Bone marrow (tissue), 2 donors: ENCODE results near the gene ZNF175.
A peak's percentile ranks its signal among the peaks of the same experiment; 100 is the strongest.

Experiments
- DNase-seq, 2 donors: peaks; one replicate each; lab custom pipeline; 2025; lab: John Stamatoyannopoulos, UW

Gene ZNF175

GRCh38 chr19:51550848-51551672 lies 20.0 kb upstream of the ZNF175 start:
- DNase-seq: no peak

- no peak for DNase-seq
Observed at GRCh38 chr19:51551673-51552432, 19.2 kb upstream of the ZNF175 start.

- no peak for DNase-seq
Observed at GRCh38 chr19:51552608-51552995, 18.5 kb upstream of the ZNF175 start.

GRCh38 chr19:51552996-51553725 lies 17.9 kb upstream of the ZNF175 start:
- peak in 1 of 2 donors; percentile 17 for DNase-seq

GRCh38 chr19:51559240-51559639 lies 11.8 kb upstream of the ZNF175 start:
- DNase-seq: no peak

- no peak for DNase-seq
Observed at GRCh38 chr19:51560339-51560738, 10.7 kb upstream of the ZNF175 start.

GRCh38 chr19:51564791-51565190 lies 6.3 kb upstream of the ZNF175 start:
- DNase-seq: no peak

GRCh38 chr19:51565583-51565982 lies 5.5 kb upstream of the ZNF175 start:
- no peak for DNase-seq

- DNase-seq: no peak
Observed at GRCh38 chr19:51566489-51567100, 4.5 kb upstream of the ZNF175 start.

- DNase-seq: no peak
Observed at GRCh38 chr19:51567583-51567982, 3.5 kb upstream of the ZNF175 start.

GRCh38 chr19:51568456-51568855 lies 2.6 kb upstream of the ZNF175 start:
- DNase-seq: no peak

GRCh38 chr19:51571599-51571998 lies 516 bp downstream of the ZNF175 start:
- DNase-seq: no peak

GRCh38 chr19:51572410-51572809 lies 1.3 kb downstream of the ZNF175 start:
- DNase-seq: no peak

GRCh38 chr19:51572908-51573307 lies 1.8 kb downstream of the ZNF175 start:
- DNase-seq: no peak

- no peak for DNase-seq
Observed at GRCh38 chr19:51573331-51573730, 2.2 kb downstream of the ZNF175 start.

GRCh38 chr19:51576850-51577249 lies 5.8 kb downstream of the ZNF175 start:
- no peak for DNase-seq

- DNase-seq: no peak
Observed at GRCh38 chr19:51586103-51586728, 15.1 kb downstream of the ZNF175 start.

GRCh38 chr19:51586799-51587198 lies 15.7 kb downstream of the ZNF175 start:
- no peak for DNase-seq

- no peak for DNase-seq
Observed at GRCh38 chr19:51587264-51588191, 16.4 kb downstream of the ZNF175 start.

- no peak for DNase-seq
Observed at GRCh38 chr19:51589511-51589910, 18.4 kb downstream of the ZNF175 start.

GRCh38 chr19:51590441-51590840 lies 19.4 kb downstream of the ZNF175 start:
- no peak for DNase-seq
